Glutamatergic neuron (in vitro differentiated cells): Measurements from ENCODE around the gene FGF1. TPM values are rescaled to one million over a fixed set of nuclear protein-coding genes. Genes with fewer than 3 reads are reported as not detected.

Experiments used
- DNase-seq: peaks from one replicate; pipeline ENCODE4 v3.0.0; 2022
- H3K27ac Mint-ChIP-seq: one replicate; pipeline ENCODE4 v1.8.0; 2020; ENCODE audit warnings: mild to moderate bottlenecking, mixed read lengths, inconsistent platforms; ENCODE audit not compliant: unreplicated experiment
- H3K27me3 Mint-ChIP-seq: one replicate; pipeline ENCODE4 v1.8.0; 2020; ENCODE audit warnings: mild to moderate bottlenecking, moderate library complexity, mixed read lengths, inconsistent platforms; ENCODE audit not compliant: unreplicated experiment
- H3K36me3 Mint-ChIP-seq: one replicate; pipeline ENCODE4 v1.8.0; 2020; ENCODE audit warnings: mild to moderate bottlenecking, mixed read lengths, inconsistent platforms; ENCODE audit not compliant: unreplicated experiment
- H3K4me1 Mint-ChIP-seq: one replicate; pipeline ENCODE4 v1.8.0; 2020; ENCODE audit warnings: mild to moderate bottlenecking, low read depth, mixed read lengths, inconsistent platforms; ENCODE audit not compliant: unreplicated experiment
- H3K4me3 Mint-ChIP-seq: one replicate; pipeline ENCODE4 v1.8.0; 2020; ENCODE audit warnings: mild to moderate bottlenecking, mixed read lengths, inconsistent platforms; ENCODE audit not compliant: unreplicated experiment
- H3K9me3 Mint-ChIP-seq: one replicate; pipeline ENCODE4 v1.8.0; 2020; ENCODE audit warnings: mild to moderate bottlenecking, moderate library complexity, mixed read lengths, inconsistent platforms; ENCODE audit not compliant: unreplicated experiment
- total RNA-seq: library from RNA; stranded (reverse); fragmentation: NEBNext Ultra II Directional; extraction: Animal tissue kit (Norgen Biotek cat#: 25700); gene quantifications from one replicate; pipeline ENCODE4 v1.2.1, GENCODE V29; 2021; ENCODE audit not compliant: unreplicated experiment
- TF ChIP-seq, protein P1 (sequence below): fragments of 200-600 bp; sonication (generic); IDR thresholded peaks from one replicate; pipeline ENCODE4 v1.5.0; 2021; ENCODE audit not compliant: partially characterized antibody, unreplicated experiment

Gene FGF1
- total RNA-seq, 1 donor from 2014 or later = not detected

DNA sequence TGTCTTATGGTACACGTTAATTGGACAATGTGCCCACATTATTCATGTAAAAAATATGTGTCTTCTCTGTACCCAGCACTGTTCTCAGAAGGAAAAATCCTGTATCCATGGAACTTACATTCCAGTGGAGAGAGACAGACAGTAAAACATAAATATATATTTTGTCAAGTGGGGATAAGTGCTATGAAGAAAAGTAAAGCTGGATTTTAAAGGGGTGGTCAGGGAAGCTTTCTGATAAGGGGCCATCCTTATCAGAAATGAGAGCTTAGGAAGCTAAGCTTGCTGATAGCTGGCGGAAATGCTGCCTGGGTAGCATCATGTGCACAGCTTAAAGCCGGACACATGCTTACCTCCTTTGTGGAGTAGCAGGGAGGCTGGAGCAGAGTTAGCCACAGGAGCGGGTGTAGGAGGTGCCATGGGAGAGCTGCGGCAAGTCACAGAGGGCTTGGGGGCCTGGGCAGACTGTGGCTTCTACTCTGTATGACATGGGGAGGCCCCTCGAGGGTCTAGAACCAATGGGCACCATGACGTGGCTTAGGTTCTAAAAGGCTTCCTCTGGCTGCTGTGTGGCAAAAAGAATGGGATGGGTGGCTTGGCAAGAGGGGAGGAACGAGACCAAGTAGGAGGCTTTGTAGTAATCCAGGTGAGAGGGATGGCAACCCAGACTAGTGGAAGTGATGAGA is 141.7 kb downstream of the FGF1 start:
- DNase-seq = no peak
- Mint-ChIP-seq H3K9me3 (peaks cover 2% of the 10 kb centered on the region), H3K27ac (no peak overlapping the region), H3K27me3 (no peaks in the 10 kb centered on the region), H3K4me1 (peaks cover 19% of the 10 kb centered on the region), H3K4me3 (no peak overlapping the region), H3K36me3 (no peaks in the 10 kb centered on the region)
- TF ChIP-seq, protein P1, sequence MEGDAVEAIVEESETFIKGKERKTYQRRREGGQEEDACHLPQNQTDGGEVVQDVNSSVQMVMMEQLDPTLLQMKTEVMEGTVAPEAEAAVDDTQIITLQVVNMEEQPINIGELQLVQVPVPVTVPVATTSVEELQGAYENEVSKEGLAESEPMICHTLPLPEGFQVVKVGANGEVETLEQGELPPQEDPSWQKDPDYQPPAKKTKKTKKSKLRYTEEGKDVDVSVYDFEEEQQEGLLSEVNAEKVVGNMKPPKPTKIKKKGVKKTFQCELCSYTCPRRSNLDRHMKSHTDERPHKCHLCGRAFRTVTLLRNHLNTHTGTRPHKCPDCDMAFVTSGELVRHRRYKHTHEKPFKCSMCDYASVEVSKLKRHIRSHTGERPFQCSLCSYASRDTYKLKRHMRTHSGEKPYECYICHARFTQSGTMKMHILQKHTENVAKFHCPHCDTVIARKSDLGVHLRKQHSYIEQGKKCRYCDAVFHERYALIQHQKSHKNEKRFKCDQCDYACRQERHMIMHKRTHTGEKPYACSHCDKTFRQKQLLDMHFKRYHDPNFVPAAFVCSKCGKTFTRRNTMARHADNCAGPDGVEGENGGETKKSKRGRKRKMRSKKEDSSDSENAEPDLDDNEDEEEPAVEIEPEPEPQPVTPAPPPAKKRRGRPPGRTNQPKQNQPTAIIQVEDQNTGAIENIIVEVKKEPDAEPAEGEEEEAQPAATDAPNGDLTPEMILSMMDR = no peak

DNA sequence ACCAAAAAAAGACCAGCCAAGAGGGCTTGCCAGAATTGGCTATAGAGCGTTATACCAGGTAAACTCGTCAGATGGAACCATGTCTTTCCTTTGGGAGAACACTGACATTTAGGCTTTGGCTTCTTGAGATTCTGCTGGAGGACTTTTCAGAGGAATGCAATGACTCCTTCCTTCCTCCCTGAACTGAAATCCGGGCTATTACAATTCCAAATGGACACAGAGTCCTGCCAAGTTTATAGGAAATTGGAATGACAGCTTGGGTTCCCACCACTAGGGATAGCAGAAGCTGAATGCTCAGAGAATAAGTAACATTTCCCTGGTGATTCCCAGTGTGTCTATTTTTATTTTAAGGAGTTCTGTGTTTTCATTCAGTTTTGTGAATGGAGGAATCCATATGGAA is 143.0 kb downstream of the FGF1 start:
- Mint-ChIP-seq H3K27me3 (no peaks in the 10 kb centered on the region), H3K4me3 (no peak overlapping the region), H3K9me3 (peaks cover 2% of the 10 kb centered on the region), H3K36me3 (no peaks in the 10 kb centered on the region), H3K4me1 (peaks cover 17% of the 10 kb centered on the region), H3K27ac (no peak overlapping the region)
- TF ChIP-seq, protein P1 = no peak
- no peak for DNase-seq

Other genes starting within 250 kb of the FGF1 start
- gene ARHGAP26, start 84.3 kb upstream of the FGF1 start, total RNA-seq = 20.1 TPM